H1 (cell line): Measurements from ENCODE around the gene CCBE1. TPM values are rescaled to one million over a fixed set of nuclear protein-coding genes. Genes with fewer than 3 reads are reported as not detected.

Experiments
- CTCF ChIA-PET: fragments of 300-600 bp; sonication (Branson Sonifier 250); formaldehyde crosslinking; loops from one replicate; lab custom pipeline; 2021; ENCODE audit not compliant: partially characterized antibody; lab: Charles Lee
- POLR2A ChIA-PET: fragments of 300-600 bp; sonication (Branson Sonifier 250); formaldehyde crosslinking; loops from one replicate; lab custom pipeline; 2021; ENCODE audit warnings: inconsistent platforms; ENCODE audit not compliant: partially characterized antibody; lab: Charles Lee
- DNase-seq, 2 experiments: peaks; one replicate each; pipeline versions ENCODE4 v3.0.0 to v3.0.0-alpha.2; 2010 to 2022; ENCODE audit warnings: low spot score in 2 of 2, low read depth in 1 of 2, mixed read lengths in 1 of 2
- FAIRE-seq: peaks from 2 replicates; lab custom pipeline; 2011; peaks lifted over from hg19 to GRCh38; lab: Jason Lieb, UNC
- H2AFZ ChIP-seq: 2 replicates; pipeline ENCODE4 v1.8.1; 2012; ENCODE audit warnings: low read length, inconsistent platforms
- H2AK5ac ChIP-seq: 2 replicates; pipeline ENCODE4 v1.6.1; 2013; ENCODE audit warnings: low read depth, low read length
- H2BK120ac ChIP-seq: replicated peaks from 2 replicates; pipeline ENCODE3; 2013; ENCODE audit warnings: low read depth, low read length, inconsistent platforms
- H2BK12ac ChIP-seq: 2 replicates; pipeline ENCODE4 v1.6.1; 2013; ENCODE audit warnings: low read depth, low read length
- H2BK15ac ChIP-seq: 2 replicates; pipeline ENCODE4 v1.6.1; 2013; ENCODE audit warnings: low read length
- H2BK20ac ChIP-seq: 2 replicates; pipeline ENCODE4 v1.6.1; 2013; ENCODE audit warnings: low read length
- H2BK5ac ChIP-seq: 2 replicates; pipeline ENCODE4 v1.6.1; 2013; ENCODE audit warnings: low read depth, low read length
- H3K14ac ChIP-seq: 2 replicates; pipeline ENCODE4 v1.6.1; 2013; ENCODE audit warnings: inconsistent platforms; ENCODE audit not compliant: insufficient read length
- H3K18ac ChIP-seq: 2 replicates; pipeline ENCODE4 v1.6.1; 2013; ENCODE audit warnings: low read length; ENCODE audit errors: extremely low read depth
- H3K23ac ChIP-seq: 2 replicates; pipeline ENCODE4 v1.6.1; 2013; ENCODE audit warnings: inconsistent platforms; ENCODE audit not compliant: insufficient read length
- H3K23me2 ChIP-seq: 2 replicates; pipeline ENCODE4 v1.6.1; 2013; ENCODE audit warnings: low read depth, low read length
- H3K27ac ChIP-seq: 2 replicates; pipeline ENCODE4 v1.6.1; 2011; ENCODE audit warnings: low read depth, low read length, inconsistent platforms
- H3K27me3 ChIP-seq, 4 experiments: replicated peaks in 1 of 4; 1 replicate in 1 of 4; 2 replicates in 3 of 4; pipeline versions ENCODE4 v1.6.1 to v1.8.1; 2011 to 2013; ENCODE audit warnings: low read length in 3 of 4, mild to moderate bottlenecking in 3 of 4, inconsistent platforms in 2 of 4, mixed read lengths in 2 of 4, moderate library complexity in 1 of 4; ENCODE audit not compliant: control insufficient read depth in 3 of 4, insufficient read depth in 3 of 4; ENCODE audit errors: extremely low read depth in 1 of 4
- H3K36me3 ChIP-seq, 4 experiments: 2 replicates each; pipeline versions ENCODE4 v1.6.1 to v1.8.1; 2011 to 2013; ENCODE audit warnings: mild to moderate bottlenecking in 4 of 4, low read length in 3 of 4, moderate library complexity in 2 of 4, control low read depth in 1 of 4, inconsistent platforms in 1 of 4; ENCODE audit not compliant: insufficient read depth in 4 of 4, control insufficient read depth in 2 of 4
- H3K4ac ChIP-seq: replicated peaks from 2 replicates; pipeline ENCODE3; 2013; ENCODE audit warnings: low read length, low read depth, mixed read lengths, inconsistent platforms; ENCODE audit not compliant: insufficient read length
- H3K4me1 ChIP-seq, 4 experiments: replicated peaks in 1 of 4; 1 replicate in 1 of 4; 2 replicates in 3 of 4; pipeline versions ENCODE4 v1.6.1 to v1.8.1; 2011 to 2013; ENCODE audit warnings: low read length in 3 of 4, inconsistent platforms in 2 of 4, mixed read lengths in 1 of 4; ENCODE audit not compliant: insufficient read depth in 4 of 4, control insufficient read depth in 3 of 4
- H3K4me2 ChIP-seq, 2 experiments: 2 replicates each; pipeline versions ENCODE4 v1.6.1 to v1.8.1; 2011 to 2013; ENCODE audit warnings: low read depth in 2 of 2, low read length in 2 of 2, control low read depth in 1 of 2, inconsistent platforms in 1 of 2, mild to moderate bottlenecking in 1 of 2; ENCODE audit not compliant: insufficient read depth in 1 of 2
- H3K4me3 ChIP-seq, 4 experiments: fragments of 200-600, 300-600 bp in 1 of 4; sonication (generic), shearing (Covaris generic), sonication (Bioruptor Twin) in 1 of 4; 2 replicates each; pipeline versions ENCODE4 v1.5.1 to v1.8.1; 2011 to 2016; ENCODE audit warnings: low read length in 4 of 4, low read depth in 3 of 4, control low read depth in 2 of 4, inconsistent platforms in 2 of 4, mild to moderate bottlenecking in 2 of 4, mixed read lengths in 1 of 4, moderate library complexity in 1 of 4; ENCODE audit not compliant: insufficient read depth in 2 of 4; ENCODE audit errors: extremely low read depth in 1 of 4
- H3K56ac ChIP-seq: replicated peaks from 2 replicates; pipeline ENCODE3; 2013; ENCODE audit warnings: low read depth, mild to moderate bottlenecking, mixed read lengths, low read length, inconsistent platforms; ENCODE audit not compliant: insufficient read length
- H3K79me1 ChIP-seq: 2 replicates; pipeline ENCODE4 v1.6.1; 2013; ENCODE audit warnings: low read depth, low read length, control low read depth
- H3K79me2 ChIP-seq, 2 experiments: 2 replicates each; pipeline versions ENCODE4 v1.6.1 to v1.8.1; 2012 to 2013; ENCODE audit warnings: low read length in 2 of 2, mild to moderate bottlenecking in 2 of 2, inconsistent platforms in 1 of 2; ENCODE audit not compliant: insufficient read depth in 2 of 2, control insufficient read depth in 1 of 2
- H3K9ac ChIP-seq, 4 experiments: replicated peaks in 1 of 4; 1 replicate in 1 of 4; 2 replicates in 3 of 4; pipeline versions ENCODE4 v1.6.1 to v1.8.1; 2011 to 2013; ENCODE audit warnings: low read depth in 3 of 4, low read length in 3 of 4, control low read depth in 2 of 4, mild to moderate bottlenecking in 2 of 4, moderate library complexity in 2 of 4, inconsistent platforms in 1 of 4; ENCODE audit errors: extremely low read depth in 1 of 4
- H3K9me3 ChIP-seq, 2 experiments: 2 replicates each; pipeline versions ENCODE4 v1.6.1 to v1.8.1; 2012 to 2013; ENCODE audit warnings: mild to moderate bottlenecking in 2 of 2, moderate library complexity in 2 of 2, control low read depth in 1 of 2, inconsistent platforms in 1 of 2, low read depth in 1 of 2, low read length in 1 of 2, mixed read lengths in 1 of 2; ENCODE audit not compliant: insufficient read depth in 2 of 2
- H4K20me1 ChIP-seq, 2 experiments: replicated peaks in 1 of 2; 2 replicates each; pipeline versions ENCODE3 to v1.8.1; 2011 to 2013; ENCODE audit warnings: inconsistent platforms in 2 of 2, low read length in 2 of 2, mild to moderate bottlenecking in 1 of 2; ENCODE audit not compliant: insufficient read depth in 2 of 2, control insufficient read depth in 1 of 2
- H4K5ac ChIP-seq: 2 replicates; pipeline ENCODE4 v1.6.1; 2013; ENCODE audit warnings: low read length, low read depth, mixed read lengths, inconsistent platforms; ENCODE audit not compliant: insufficient read length
- H4K8ac ChIP-seq: 2 replicates; pipeline ENCODE4 v1.8.0; 2013; ENCODE audit warnings: mild to moderate bottlenecking, moderate library complexity, low read length, inconsistent platforms; ENCODE audit not compliant: insufficient read depth; ENCODE audit errors: extremely low read depth
- H4K91ac ChIP-seq: replicated peaks from 2 replicates; pipeline ENCODE3; 2013; ENCODE audit warnings: low read length, mixed read lengths, inconsistent platforms; ENCODE audit not compliant: insufficient read length
- JUND ChIP-seq: IDR thresholded peaks from 2 replicates; pipeline ENCODE4 v1.6.1; 2011; ENCODE audit warnings: mild to moderate bottlenecking, improper control_type of control experiment, low read length
- RAD21 ChIP-seq, 2 experiments: IDR thresholded peaks in 1 of 2; conservative IDR thresholded peaks in 1 of 2; 2 replicates each; pipeline ENCODE4 v1.6.1; 2011; ENCODE audit warnings: low read depth in 2 of 2, low read length in 2 of 2, improper control_type of control experiment in 1 of 2, inconsistent platforms in 1 of 2, mild to moderate bottlenecking in 1 of 2, moderate library complexity in 1 of 2
- RXRA ChIP-seq: IDR thresholded peaks from 2 replicates; pipeline ENCODE4 v1.6.1; 2011; ENCODE audit warnings: low read depth, mild to moderate bottlenecking, low read length, moderate library complexity; ENCODE audit not compliant: insufficient read depth
- TBP ChIP-seq: IDR thresholded peaks from 2 replicates; pipeline ENCODE4 v1.6.1; 2011; ENCODE audit warnings: low read depth, low read length, improper control_type of control experiment
- TCF12 ChIP-seq: IDR thresholded peaks from 2 replicates; pipeline ENCODE4 v1.6.1; 2011; ENCODE audit warnings: low read depth, mild to moderate bottlenecking, low read length
- WGBS, 2 experiments: shearing (Covaris generic) in 1 of 2; methylation state at CpG; one replicate each; pipeline versions ENCODE4 v1.1.6 to v1.1.7; 2013 to 2015; ENCODE audit warnings: low lambda C conversion rate in 2 of 2, mixed read lengths in 2 of 2, inconsistent platforms in 1 of 2, low coverage in 1 of 2, missing lambda C conversion rate in 1 of 2; ENCODE audit not compliant: insufficient replicate concordance in 2 of 2, insufficient coverage in 1 of 2, insufficient read length in 1 of 2; ENCODE audit errors: extremely low coverage in 1 of 2, missing lambda C conversion rate in 1 of 2; 5-methylcytosine and 5-hydroxymethylcytosine counted together
- polyA plus RNA-seq, 7 experiments: library from polyadenylated mRNA; depleted of rRNA in 3 of 7; stranded (reverse) in 5 of 7; unstranded in 2 of 7; fragments of >200 nt in 5 of 7; fragments of 200-250 nt in 2 of 7; gene quantifications; 1 replicate in 5 of 7; 2 replicates in 1 of 7; 4 replicates in 1 of 7; pipeline versions ENCODE4 v1.2.1 to v1.2.3, GENCODE V29; 2011 to 2013; ENCODE audit warnings: missing spikeins in 2 of 7, mixed read lengths in 2 of 7
- total RNA-seq: library from RNA; stranded (reverse); fragmentation: NEBNext Ultra II Directional; extraction: Animal tissue kit (Norgen Biotek cat#: 25700); gene quantifications from 2 replicates; pipeline ENCODE4 v1.2.1, GENCODE V29; 2021
- TF ChIP-seq, protein P1 (sequence below): IDR thresholded peaks from 2 replicates; pipeline ENCODE4 v1.6.1; 2012; ENCODE audit warnings: low read length, inconsistent platforms
- TF ChIP-seq, protein P2 (sequence below), 3 experiments: IDR thresholded peaks; 1 replicate in 2 of 3; 2 replicates in 1 of 3; pipeline versions ENCODE4 v1.5.1 to v1.6.1; 2011; ENCODE audit warnings: low read length in 3 of 3, mild to moderate bottlenecking in 3 of 3, inconsistent platforms in 2 of 3, low read depth in 1 of 3, moderate library complexity in 1 of 3; ENCODE audit not compliant: insufficient read depth in 1 of 3; ENCODE audit errors: control extremely low read depth in 1 of 3

Gene CCBE1
- total and polyA plus RNA-seq, 2 of the 8 experiments (the other 6 are each of a cell fraction or from before 2014, with no cell fraction given), result 2.1 to 2.6 TPM

DNA sequence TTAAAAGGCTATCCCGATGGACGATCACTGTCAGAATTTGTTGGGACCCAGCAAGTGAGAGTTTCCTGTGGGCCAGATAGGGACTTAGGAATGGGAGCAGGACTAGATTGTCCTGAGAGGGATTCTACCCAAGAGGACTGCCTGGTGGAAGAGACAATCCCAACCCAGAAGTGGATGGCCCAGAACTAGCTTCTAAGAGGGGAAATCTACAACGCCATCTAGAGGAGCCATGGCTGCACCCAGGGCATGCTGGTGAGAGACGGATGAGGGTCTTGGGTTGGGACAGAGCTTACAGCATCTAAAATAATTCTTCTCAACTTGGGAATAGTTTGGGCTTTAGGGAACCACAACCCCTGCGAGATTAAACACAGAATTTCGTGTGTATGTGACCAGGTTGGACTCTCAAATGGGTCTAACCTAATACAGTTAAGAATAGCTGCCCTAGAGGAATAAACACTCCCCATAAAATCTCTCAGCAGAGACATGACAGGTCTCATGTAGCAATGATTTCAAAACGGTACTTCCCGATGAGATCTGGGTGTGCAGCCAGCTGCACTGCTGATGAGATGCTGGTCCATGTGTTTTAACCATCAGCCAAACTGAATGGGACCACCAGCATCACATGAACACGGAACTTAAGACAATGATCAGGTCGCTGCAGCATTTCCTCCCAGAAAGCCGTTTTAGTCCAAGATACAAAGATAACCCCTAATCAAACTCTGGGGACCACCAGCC lies 50.8 kb downstream of the CCBE1 start:
- FAIRE-seq, result peak; percentile 60
- no peak for DNase-seq
- TF ChIP-seq, protein P1, sequence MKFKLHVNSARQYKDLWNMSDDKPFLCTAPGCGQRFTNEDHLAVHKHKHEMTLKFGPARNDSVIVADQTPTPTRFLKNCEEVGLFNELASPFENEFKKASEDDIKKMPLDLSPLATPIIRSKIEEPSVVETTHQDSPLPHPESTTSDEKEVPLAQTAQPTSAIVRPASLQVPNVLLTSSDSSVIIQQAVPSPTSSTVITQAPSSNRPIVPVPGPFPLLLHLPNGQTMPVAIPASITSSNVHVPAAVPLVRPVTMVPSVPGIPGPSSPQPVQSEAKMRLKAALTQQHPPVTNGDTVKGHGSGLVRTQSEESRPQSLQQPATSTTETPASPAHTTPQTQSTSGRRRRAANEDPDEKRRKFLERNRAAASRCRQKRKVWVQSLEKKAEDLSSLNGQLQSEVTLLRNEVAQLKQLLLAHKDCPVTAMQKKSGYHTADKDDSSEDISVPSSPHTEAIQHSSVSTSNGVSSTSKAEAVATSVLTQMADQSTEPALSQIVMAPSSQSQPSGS, result no peak
- TF ChIP-seq JUND (no peak), TBP (no peak), RAD21 (IDR thresholded peaks at IDR 0.05 in 1 of 2, conservative IDR thresholded peaks at IDR 0.05 in 1 of 2; ENCODE audit: low read depth in 2 of 2, low read length in 2 of 2) (peak; percentile 39 to 55), RXRA (no peak), TCF12 (no peak)
- TF ChIP-seq, protein P2, sequence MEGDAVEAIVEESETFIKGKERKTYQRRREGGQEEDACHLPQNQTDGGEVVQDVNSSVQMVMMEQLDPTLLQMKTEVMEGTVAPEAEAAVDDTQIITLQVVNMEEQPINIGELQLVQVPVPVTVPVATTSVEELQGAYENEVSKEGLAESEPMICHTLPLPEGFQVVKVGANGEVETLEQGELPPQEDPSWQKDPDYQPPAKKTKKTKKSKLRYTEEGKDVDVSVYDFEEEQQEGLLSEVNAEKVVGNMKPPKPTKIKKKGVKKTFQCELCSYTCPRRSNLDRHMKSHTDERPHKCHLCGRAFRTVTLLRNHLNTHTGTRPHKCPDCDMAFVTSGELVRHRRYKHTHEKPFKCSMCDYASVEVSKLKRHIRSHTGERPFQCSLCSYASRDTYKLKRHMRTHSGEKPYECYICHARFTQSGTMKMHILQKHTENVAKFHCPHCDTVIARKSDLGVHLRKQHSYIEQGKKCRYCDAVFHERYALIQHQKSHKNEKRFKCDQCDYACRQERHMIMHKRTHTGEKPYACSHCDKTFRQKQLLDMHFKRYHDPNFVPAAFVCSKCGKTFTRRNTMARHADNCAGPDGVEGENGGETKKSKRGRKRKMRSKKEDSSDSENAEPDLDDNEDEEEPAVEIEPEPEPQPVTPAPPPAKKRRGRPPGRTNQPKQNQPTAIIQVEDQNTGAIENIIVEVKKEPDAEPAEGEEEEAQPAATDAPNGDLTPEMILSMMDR (IDR thresholded peaks at IDR 0.05; ENCODE audit: control extremely low read depth in 1 of 3, insufficient read depth in 1 of 3, low read depth in 1 of 3, low read length in 3 of 3), result peak; percentile 50 to 68 (median 66)

More for the DNA sequence above, 50.8 kb downstream of the CCBE1 start:
- Histone ChIP-seq H4K20me1 (no peaks in the 10 kb centered on the region), H3K14ac (no peak overlapping the region), H2BK5ac (no peak overlapping the region), H3K79me2 (no peaks in the 10 kb centered on the region), H3K4me3 (no peak overlapping the region), H3K79me1 (no peaks in the 10 kb centered on the region), H3K23ac (no peak overlapping the region), H3K56ac (no peak overlapping the region), H3K27ac (no peak overlapping the region), H3K27me3 (no peaks in the 10 kb centered on the region; a peak in 2 of 7 replicates), H4K8ac (no peak overlapping the region), H2BK120ac (no peak overlapping the region), H3K9ac (no peak overlapping the region), H3K23me2 (no peaks in the 10 kb centered on the region), H3K9me3 (no peaks in the 10 kb centered on the region), H2AK5ac (no peak overlapping the region), H2BK15ac (no peak overlapping the region), H4K5ac (no peak overlapping the region), H2BK20ac (no peak overlapping the region), H3K4ac (no peak overlapping the region), H4K91ac (no peak overlapping the region), H2BK12ac (no peak overlapping the region), H3K36me3 (no peaks in the 10 kb centered on the region), H3K4me2 (no peak overlapping the region), H2AFZ (no peak overlapping the region), H3K4me1 (peaks cover 0 to 9% (median 3%) of the 10 kb centered on the region in 4 experiments; a peak in 4 of 7 replicates), H3K18ac (no peak overlapping the region)
- ChIA-PET POLR2A (no interaction called here), CTCF (interaction anchor here (0.6 to 4.3 kb wide), 19 partner anchors 11 to 188 kb away, joined by 3 to 35 read pairs (median 3); no protein-coding TSS in a partner anchor)
- 80% methylated on average over 11 of the region's 11 CpGs; no CpG with 5 or more reads in 1 of the 2 experiments for WGBS, 2 experiments
